ENCODE data around the gene AOC1.
"Not testable (repeated sequence)": the region's sequence is repeated elsewhere in the genome, so short reads cannot be mapped to it uniquely, and the experiment has no call there.

The AOC1 gene

GRCh38 chr7:150852371-150852905 lies at the start of gene AOC1:
TSS of gene AOC1 (plus strand) at chr7:150852517. CDS start at chr7:150856471, 3,954 bp downstream.
- no peak for DNase-seq (ENCODE audit: low read depth, low spot score)

- DNase-seq (ENCODE audit: low read depth, low spot score), result no peak
Observed at GRCh38 chr7:150803161-150803860, 49.0 kb upstream of the AOC1 start.

GRCh38 chr7:150804802-150805201 lies 47.5 kb upstream of the AOC1 start:
- no peak for DNase-seq (ENCODE audit: low read depth, low spot score)

- no peak for DNase-seq (ENCODE audit: low read depth, low spot score)
Observed at GRCh38 chr7:150805864-150806263, 46.5 kb upstream of the AOC1 start.

GRCh38 chr7:150806454-150806853 lies 45.9 kb upstream of the AOC1 start:
- DNase-seq (ENCODE audit: low read depth, low spot score), result no peak

- DNase-seq (ENCODE audit: low read depth, low spot score), result no peak
Observed at GRCh38 chr7:150806863-150807262, 45.5 kb upstream of the AOC1 start.

- DNase-seq (ENCODE audit: low read depth, low spot score), result not testable (repeated sequence)
Observed at GRCh38 chr7:150807616-150808438, 44.5 kb upstream of the AOC1 start.

- no peak for DNase-seq (ENCODE audit: low read depth, low spot score)
Observed at GRCh38 chr7:150814328-150815001, 37.9 kb upstream of the AOC1 start.

GRCh38 chr7:150818971-150819370 lies 33.3 kb upstream of the AOC1 start:
- DNase-seq (ENCODE audit: low read depth, low spot score), result no peak

- no peak for DNase-seq (ENCODE audit: low read depth, low spot score)
Observed at GRCh38 chr7:150820148-150820547, 32.2 kb upstream of the AOC1 start.

GRCh38 chr7:150820578-150821198 lies 31.6 kb upstream of the AOC1 start:
- DNase-seq (ENCODE audit: low read depth, low spot score), result no peak

GRCh38 chr7:150823043-150823442 lies 29.3 kb upstream of the AOC1 start:
- DNase-seq (ENCODE audit: low read depth, low spot score), result no peak

- DNase-seq (ENCODE audit: low read depth, low spot score), result no peak
Observed at GRCh38 chr7:150823484-150824126, 28.7 kb upstream of the AOC1 start.

- no peak for DNase-seq (ENCODE audit: low read depth, low spot score)
Observed at GRCh38 chr7:150824379-150825177, 27.7 kb upstream of the AOC1 start.

- DNase-seq (ENCODE audit: low read depth, low spot score), result no peak
Observed at GRCh38 chr7:150826061-150826849, 26.1 kb upstream of the AOC1 start.

- no peak for DNase-seq (ENCODE audit: low read depth, low spot score)
Observed at GRCh38 chr7:150828384-150828783, 23.9 kb upstream of the AOC1 start.

- DNase-seq (ENCODE audit: low read depth, low spot score), result no peak
Observed at GRCh38 chr7:150829426-150829825, 22.9 kb upstream of the AOC1 start.

GRCh38 chr7:150830937-150831336 lies 21.4 kb upstream of the AOC1 start:
- no peak for DNase-seq (ENCODE audit: low read depth, low spot score)

GRCh38 chr7:150831851-150832250 lies 20.5 kb upstream of the AOC1 start:
- no peak for DNase-seq (ENCODE audit: low read depth, low spot score)

GRCh38 chr7:150835019-150835418 lies 17.3 kb upstream of the AOC1 start:
- DNase-seq (ENCODE audit: low read depth, low spot score), result no peak
